Panc1 (cell line): ENCODE measurements around the gene MORC2. TPM values are rescaled to one million over a fixed set of nuclear protein-coding genes. Genes with fewer than 3 reads are reported as not detected.

ENCODE experiments used
- ATAC-seq: fragments of 200-7000 bp; cut with Tn5 transposase; 2 replicates; pipeline ENCODE4 v1.9.1; 2020; ENCODE audit warnings: mild to moderate bottlenecking, moderate library complexity
- BruUV-seq: library from RNA; stranded (reverse); fragments of 400-500 nt; replicated peaks from 2 replicates; lab custom pipeline; 2021; lab: Mats Ljungman, UMichigan
- CTCF ChIA-PET: fragments of 300-600 bp; sonication (Branson Sonifier 250); formaldehyde crosslinking; loops from one replicate; lab custom pipeline; 2022; ENCODE audit warnings: antibody characterized with exemption; lab: Charles Lee
- POLR2A ChIA-PET: fragments of 300-600 bp; sonication (Branson Sonifier 250); formaldehyde crosslinking; loops from one replicate; lab custom pipeline; 2022; ENCODE audit warnings: antibody characterized with exemption; lab: Charles Lee
- DNase-seq: peaks from one replicate; pipeline ENCODE4 v3.0.0-alpha.2; 2010; ENCODE audit warnings: low read depth, low spot score
- H3K27ac ChIP-seq: 2 replicates; pipeline ENCODE4 v1.5.1; 2011; ENCODE audit warnings: mild to moderate bottlenecking, low read length, inconsistent platforms
- H3K27me3 ChIP-seq: fragments of 200-500 bp; sonication (Bioruptor generic); 2 replicates; pipeline ENCODE4 v1.6.0; 2014; ENCODE audit warnings: low read length, inconsistent platforms; ENCODE audit not compliant: control insufficient read depth, insufficient read depth
- H3K36me3 ChIP-seq: fragments of 200-500 bp; sonication (Bioruptor generic); 2 replicates; pipeline ENCODE4 v1.5.1; 2014; ENCODE audit warnings: inconsistent platforms, mild to moderate bottlenecking, low read length, moderate library complexity; ENCODE audit not compliant: control insufficient read depth, insufficient read depth
- H3K4me1 ChIP-seq: 2 replicates; pipeline ENCODE4 v1.5.1; 2011; ENCODE audit warnings: inconsistent platforms, mild to moderate bottlenecking, low read length, moderate library complexity; ENCODE audit not compliant: control insufficient read depth, insufficient read depth
- H3K4me3 ChIP-seq, 2 experiments: 2 replicates each; pipeline ENCODE4 v1.5.1; 2011 to 2012; ENCODE audit warnings: low read depth in 2 of 2, low read length in 2 of 2, mild to moderate bottlenecking in 2 of 2, inconsistent platforms in 1 of 2, moderate library complexity in 1 of 2
- H3K9me3 ChIP-seq: fragments of 200-500 bp; sonication (Bioruptor generic); 2 replicates; pipeline ENCODE4 v1.5.1; 2014; ENCODE audit warnings: low read depth, mild to moderate bottlenecking, inconsistent platforms, low read length, moderate library complexity; ENCODE audit not compliant: control insufficient read depth, insufficient read depth
- POLR2AphosphoS5 ChIP-seq: IDR thresholded peaks from 2 replicates; pipeline ENCODE4 v1.6.1; 2012; ENCODE audit warnings: mild to moderate bottlenecking, low read depth, low read length, moderate library complexity
- SIN3A ChIP-seq: IDR thresholded peaks from 2 replicates; pipeline ENCODE4 v1.6.1; 2012; ENCODE audit warnings: low read depth, mild to moderate bottlenecking, low read length, moderate library complexity, borderline replicate concordance; ENCODE audit not compliant: insufficient read depth
- TCF7L2 ChIP-seq: IDR thresholded peaks from 2 replicates; pipeline ENCODE4 v1.6.1; 2011; ENCODE audit warnings: mild to moderate bottlenecking, low read depth, low read length, inconsistent platforms
- in situ Hi-C: cut with HindIII; loops from 2 replicates; pipeline ENCODE4 v1.10.0; 2016; ENCODE audit warnings: low sequenced_read_pairs, low pct_unique_long_range_greater_than_20kb
- intact Hi-C: fragments of 100-400 bp; cut with micrococcal nuclease; formaldehyde crosslinking; loops from one replicate; pipeline ENCODE4 v1.10.0; 2022; ENCODE audit not compliant: unreplicated experiment
- total RNA-seq: library from RNA; stranded (reverse); gene quantifications from one replicate; pipeline ENCODE4 v1.2.1, GENCODE V29; 2021; ENCODE audit not compliant: unreplicated experiment
- TF ChIP-seq, protein P1 (sequence below): fragments of 450-650 bp; IDR thresholded peaks from 2 replicates; pipeline ENCODE4 v1.5.1; 2017; ENCODE audit warnings: mild to moderate bottlenecking
- TF ChIP-seq, protein P2 (sequence below), 2 experiments: IDR thresholded peaks; 2 replicates each; pipeline ENCODE4 v1.6.1; 2011 to 2012; ENCODE audit warnings: low read depth in 2 of 2, control low read depth in 1 of 2, low read length in 1 of 2, mild to moderate bottlenecking in 1 of 2, moderate library complexity in 1 of 2; ENCODE audit not compliant: insufficient read depth in 1 of 2

Gene MORC2
- total RNA-seq, 1 experiment from 2014 or later: 31.5 TPM

DNA sequence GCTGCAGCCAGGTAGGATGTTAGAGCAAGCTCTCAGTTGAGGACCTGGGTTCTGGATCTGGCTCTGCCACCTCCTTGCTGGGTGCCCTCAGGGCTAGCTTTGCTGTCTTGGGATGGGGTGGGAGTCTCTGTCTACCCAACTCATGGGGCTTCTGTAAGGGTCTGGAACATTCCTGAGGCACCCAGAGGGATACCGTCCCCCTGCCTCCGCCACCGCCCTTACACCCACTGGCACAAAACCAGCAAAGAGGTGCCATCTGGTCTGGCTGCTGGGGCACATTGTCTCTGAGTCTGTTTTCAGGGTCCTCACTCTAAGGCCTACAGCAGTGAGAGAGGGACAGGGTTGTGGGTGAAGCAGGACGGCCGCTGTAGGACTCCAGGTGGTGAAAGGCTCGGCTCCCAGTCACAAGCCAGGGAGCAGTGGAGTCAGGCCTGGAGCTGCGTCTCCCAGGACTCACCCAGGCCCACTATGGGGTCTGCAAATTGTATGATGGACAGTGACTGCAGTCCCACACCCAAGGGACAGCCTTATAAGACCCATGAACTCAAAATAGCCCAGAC lies 84.9 kb downstream of the MORC2 start:
- Histone ChIP-seq H3K27me3 (no peaks in the 10 kb centered on the region), H3K27ac (no peak overlapping the region), H3K36me3 (no peaks in the 10 kb centered on the region), H3K4me1 (no peaks in the 10 kb centered on the region), H3K9me3 (no peaks in the 10 kb centered on the region), H3K4me3 (no peak overlapping the region)
- no TSS peak for BruUV-seq
- POLR2A ChIA-PET: no interaction called here
- intact Hi-C loops (no loop called here), in situ Hi-C loops (no loop called here)
- no peak for ATAC-seq
- CTCF ChIA-PET: no interaction called here
- no peak for TF ChIP-seq POLR2AphosphoS5
- TF ChIP-seq, protein P1, sequence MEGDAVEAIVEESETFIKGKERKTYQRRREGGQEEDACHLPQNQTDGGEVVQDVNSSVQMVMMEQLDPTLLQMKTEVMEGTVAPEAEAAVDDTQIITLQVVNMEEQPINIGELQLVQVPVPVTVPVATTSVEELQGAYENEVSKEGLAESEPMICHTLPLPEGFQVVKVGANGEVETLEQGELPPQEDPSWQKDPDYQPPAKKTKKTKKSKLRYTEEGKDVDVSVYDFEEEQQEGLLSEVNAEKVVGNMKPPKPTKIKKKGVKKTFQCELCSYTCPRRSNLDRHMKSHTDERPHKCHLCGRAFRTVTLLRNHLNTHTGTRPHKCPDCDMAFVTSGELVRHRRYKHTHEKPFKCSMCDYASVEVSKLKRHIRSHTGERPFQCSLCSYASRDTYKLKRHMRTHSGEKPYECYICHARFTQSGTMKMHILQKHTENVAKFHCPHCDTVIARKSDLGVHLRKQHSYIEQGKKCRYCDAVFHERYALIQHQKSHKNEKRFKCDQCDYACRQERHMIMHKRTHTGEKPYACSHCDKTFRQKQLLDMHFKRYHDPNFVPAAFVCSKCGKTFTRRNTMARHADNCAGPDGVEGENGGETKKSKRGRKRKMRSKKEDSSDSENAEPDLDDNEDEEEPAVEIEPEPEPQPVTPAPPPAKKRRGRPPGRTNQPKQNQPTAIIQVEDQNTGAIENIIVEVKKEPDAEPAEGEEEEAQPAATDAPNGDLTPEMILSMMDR: no peak
- TF ChIP-seq, protein P2, sequence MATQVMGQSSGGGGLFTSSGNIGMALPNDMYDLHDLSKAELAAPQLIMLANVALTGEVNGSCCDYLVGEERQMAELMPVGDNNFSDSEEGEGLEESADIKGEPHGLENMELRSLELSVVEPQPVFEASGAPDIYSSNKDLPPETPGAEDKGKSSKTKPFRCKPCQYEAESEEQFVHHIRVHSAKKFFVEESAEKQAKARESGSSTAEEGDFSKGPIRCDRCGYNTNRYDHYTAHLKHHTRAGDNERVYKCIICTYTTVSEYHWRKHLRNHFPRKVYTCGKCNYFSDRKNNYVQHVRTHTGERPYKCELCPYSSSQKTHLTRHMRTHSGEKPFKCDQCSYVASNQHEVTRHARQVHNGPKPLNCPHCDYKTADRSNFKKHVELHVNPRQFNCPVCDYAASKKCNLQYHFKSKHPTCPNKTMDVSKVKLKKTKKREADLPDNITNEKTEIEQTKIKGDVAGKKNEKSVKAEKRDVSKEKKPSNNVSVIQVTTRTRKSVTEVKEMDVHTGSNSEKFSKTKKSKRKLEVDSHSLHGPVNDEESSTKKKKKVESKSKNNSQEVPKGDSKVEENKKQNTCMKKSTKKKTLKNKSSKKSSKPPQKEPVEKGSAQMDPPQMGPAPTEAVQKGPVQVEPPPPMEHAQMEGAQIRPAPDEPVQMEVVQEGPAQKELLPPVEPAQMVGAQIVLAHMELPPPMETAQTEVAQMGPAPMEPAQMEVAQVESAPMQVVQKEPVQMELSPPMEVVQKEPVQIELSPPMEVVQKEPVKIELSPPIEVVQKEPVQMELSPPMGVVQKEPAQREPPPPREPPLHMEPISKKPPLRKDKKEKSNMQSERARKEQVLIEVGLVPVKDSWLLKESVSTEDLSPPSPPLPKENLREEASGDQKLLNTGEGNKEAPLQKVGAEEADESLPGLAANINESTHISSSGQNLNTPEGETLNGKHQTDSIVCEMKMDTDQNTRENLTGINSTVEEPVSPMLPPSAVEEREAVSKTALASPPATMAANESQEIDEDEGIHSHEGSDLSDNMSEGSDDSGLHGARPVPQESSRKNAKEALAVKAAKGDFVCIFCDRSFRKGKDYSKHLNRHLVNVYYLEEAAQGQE (IDR thresholded peaks at IDR 0.05; ENCODE audit: insufficient read depth in 1 of 2, low read depth in 2 of 2, low read length in 1 of 2): no peak
- no peak for TF ChIP-seq SIN3A
- no peak for TF ChIP-seq TCF7L2
- DNase-seq: no peak

DNA sequence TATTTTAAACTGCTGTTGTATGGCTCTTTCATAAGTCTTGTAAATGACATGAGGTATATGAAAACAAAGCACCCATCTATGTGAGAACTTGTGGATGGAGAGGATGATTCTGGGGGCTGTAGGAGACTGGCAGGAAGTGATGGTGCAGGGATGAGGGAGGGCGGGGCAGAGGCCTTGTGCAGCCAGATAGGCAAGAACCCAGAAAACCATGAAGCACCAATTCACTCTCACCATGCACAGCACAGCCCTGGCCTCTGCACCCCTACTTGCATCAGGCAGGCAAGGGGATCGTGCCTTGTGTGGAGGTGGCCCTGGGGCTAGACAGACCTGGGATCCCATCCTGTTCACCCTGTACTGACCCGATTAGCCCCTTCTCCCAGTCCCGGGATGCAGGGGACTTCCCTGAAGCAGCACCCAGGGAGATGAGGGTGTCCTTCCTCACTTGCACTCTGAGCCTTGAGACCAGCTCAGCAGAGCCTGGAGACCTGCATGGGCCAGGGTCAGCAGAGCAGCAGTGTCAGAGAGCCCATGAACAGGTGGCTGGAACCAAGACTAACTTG lies 85.5 kb downstream of the MORC2 start:
- no peaks in the 10 kb centered on the region for H3K4me1 ChIP-seq
- ChIA-PET CTCF (no interaction called here), POLR2A (no interaction called here)
- DNase-seq: no peak
- H3K27ac ChIP-seq: no peak overlapping the region
- H3K36me3 ChIP-seq: no peaks in the 10 kb centered on the region
- no peak overlapping the region for H3K4me3 ChIP-seq
- no TSS peak for BruUV-seq
- in situ Hi-C loops (no loop called here), intact Hi-C loops (no loop called here)
- no peak for ATAC-seq
- H3K27me3 ChIP-seq: no peaks in the 10 kb centered on the region
- TF ChIP-seq, protein P1: no peak
- TF ChIP-seq TCF7L2: no peak
- TF ChIP-seq, protein P2 (IDR thresholded peaks at IDR 0.05; ENCODE audit: insufficient read depth in 1 of 2, low read depth in 2 of 2, low read length in 1 of 2): no peak
- TF ChIP-seq SIN3A: no peak
- TF ChIP-seq POLR2AphosphoS5: no peak
- no peaks in the 10 kb centered on the region for H3K9me3 ChIP-seq
